Prostate gland (tissue), 2 donors: Measurements from ENCODE around the gene FRK.

ENCODE experiments used
- POLR2A ChIP-seq: fragments of 450-650 bp; IDR thresholded peaks from one replicate; pipeline ENCODE4 v1.6.1; 2016; ENCODE audit warnings: antibody characterized with exemption, mild to moderate bottlenecking
- TF ChIP-seq, protein P1 (sequence below), 4 experiments: fragments of 200-600 bp in 2 of 4; fragments of 450-650 bp in 2 of 4; sonication (generic) in 2 of 4; IDR thresholded peaks; 1 replicate in 3 of 4; 2 replicates in 1 of 4; pipeline ENCODE4 v1.5.1; 2016 to 2019; ENCODE audit warnings: antibody characterized with exemption in 4 of 4, mild to moderate bottlenecking in 2 of 4, moderate library complexity in 2 of 4

DNA sequence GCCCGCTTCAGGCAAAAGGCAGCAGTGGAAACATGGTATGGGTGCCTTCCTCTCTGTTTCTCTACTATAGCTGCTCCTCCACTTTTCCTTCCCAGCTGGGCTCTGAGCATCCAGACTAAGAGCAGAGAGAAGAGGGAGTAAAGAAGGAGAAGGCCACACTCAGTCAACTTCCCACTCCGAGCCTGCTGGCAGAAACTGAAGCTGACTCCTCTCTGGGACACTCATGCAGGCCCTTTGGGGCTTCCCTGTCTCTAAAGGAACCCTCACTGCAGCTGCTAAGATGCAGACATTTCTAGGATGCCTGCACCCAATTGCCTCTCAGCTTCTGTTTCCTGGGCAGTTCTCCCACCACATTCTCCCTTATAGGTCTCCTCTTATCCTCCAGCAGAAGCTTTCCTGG, 88.9 kb downstream of the FRK start:
- TF ChIP-seq, protein P1, sequence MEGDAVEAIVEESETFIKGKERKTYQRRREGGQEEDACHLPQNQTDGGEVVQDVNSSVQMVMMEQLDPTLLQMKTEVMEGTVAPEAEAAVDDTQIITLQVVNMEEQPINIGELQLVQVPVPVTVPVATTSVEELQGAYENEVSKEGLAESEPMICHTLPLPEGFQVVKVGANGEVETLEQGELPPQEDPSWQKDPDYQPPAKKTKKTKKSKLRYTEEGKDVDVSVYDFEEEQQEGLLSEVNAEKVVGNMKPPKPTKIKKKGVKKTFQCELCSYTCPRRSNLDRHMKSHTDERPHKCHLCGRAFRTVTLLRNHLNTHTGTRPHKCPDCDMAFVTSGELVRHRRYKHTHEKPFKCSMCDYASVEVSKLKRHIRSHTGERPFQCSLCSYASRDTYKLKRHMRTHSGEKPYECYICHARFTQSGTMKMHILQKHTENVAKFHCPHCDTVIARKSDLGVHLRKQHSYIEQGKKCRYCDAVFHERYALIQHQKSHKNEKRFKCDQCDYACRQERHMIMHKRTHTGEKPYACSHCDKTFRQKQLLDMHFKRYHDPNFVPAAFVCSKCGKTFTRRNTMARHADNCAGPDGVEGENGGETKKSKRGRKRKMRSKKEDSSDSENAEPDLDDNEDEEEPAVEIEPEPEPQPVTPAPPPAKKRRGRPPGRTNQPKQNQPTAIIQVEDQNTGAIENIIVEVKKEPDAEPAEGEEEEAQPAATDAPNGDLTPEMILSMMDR (IDR thresholded peaks at IDR 0.05), result no peak
- TF ChIP-seq POLR2A, result no peak
